ENCODE measurements around the gene GATA6.

DNA sequence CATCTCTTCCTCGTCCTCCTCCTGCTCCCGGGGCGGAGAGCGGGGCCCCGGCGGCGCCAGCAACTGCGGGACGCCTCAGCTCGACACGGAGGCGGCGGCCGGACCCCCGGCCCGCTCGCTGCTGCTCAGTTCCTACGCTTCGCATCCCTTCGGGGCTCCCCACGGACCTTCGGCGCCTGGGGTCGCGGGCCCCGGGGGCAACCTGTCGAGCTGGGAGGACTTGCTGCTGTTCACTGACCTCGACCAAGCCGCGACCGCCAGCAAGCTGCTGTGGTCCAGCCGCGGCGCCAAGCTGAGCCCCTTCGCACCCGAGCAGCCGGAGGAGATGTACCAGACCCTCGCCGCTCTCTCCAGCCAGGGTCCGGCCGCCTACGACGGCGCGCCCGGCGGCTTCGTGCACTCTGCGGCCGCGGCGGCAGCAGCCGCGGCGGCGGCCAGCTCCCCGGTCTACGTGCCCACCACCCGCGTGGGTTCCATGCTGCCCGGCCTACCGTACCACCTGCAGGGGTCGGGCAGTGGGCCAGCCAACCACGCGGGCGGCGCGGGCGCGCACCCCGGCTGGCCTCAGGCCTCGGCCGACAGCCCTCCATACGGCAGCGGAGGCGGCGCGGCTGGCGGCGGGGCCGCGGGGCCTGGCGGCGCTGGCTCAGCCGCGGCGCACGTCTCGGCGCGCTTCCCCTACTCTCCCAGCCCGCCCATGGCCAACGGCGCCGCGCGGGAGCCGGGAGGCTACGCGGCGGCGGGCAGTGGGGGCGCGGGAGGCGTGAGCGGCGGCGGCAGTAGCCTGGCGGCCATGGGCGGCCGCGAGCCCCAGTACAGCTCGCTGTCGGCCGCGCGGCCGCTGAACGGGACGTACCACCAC is 2.1 kb downstream of the GATA6 start:
- TF ChIP-seq, protein P1, sequence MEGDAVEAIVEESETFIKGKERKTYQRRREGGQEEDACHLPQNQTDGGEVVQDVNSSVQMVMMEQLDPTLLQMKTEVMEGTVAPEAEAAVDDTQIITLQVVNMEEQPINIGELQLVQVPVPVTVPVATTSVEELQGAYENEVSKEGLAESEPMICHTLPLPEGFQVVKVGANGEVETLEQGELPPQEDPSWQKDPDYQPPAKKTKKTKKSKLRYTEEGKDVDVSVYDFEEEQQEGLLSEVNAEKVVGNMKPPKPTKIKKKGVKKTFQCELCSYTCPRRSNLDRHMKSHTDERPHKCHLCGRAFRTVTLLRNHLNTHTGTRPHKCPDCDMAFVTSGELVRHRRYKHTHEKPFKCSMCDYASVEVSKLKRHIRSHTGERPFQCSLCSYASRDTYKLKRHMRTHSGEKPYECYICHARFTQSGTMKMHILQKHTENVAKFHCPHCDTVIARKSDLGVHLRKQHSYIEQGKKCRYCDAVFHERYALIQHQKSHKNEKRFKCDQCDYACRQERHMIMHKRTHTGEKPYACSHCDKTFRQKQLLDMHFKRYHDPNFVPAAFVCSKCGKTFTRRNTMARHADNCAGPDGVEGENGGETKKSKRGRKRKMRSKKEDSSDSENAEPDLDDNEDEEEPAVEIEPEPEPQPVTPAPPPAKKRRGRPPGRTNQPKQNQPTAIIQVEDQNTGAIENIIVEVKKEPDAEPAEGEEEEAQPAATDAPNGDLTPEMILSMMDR (tag by site-specific recombination; IDR thresholded peaks at IDR 0.05), result no peak
- TF ChIP-seq YY2 (tag by site-specific recombination; IDR thresholded peaks at IDR 0.05) (no peak), SETDB1 (IDR thresholded peaks at IDR 0.05; ENCODE audit: insufficient read length, low read length) (no peak), YY1 (tag by site-specific recombination; IDR thresholded peaks at IDR 0.05) (no peak), ZBTB7A (tag by site-specific recombination; IDR thresholded peaks at IDR 0.05; ENCODE audit: low read depth) (no peak), HOXA7 (CRISPR knock-in tag; IDR thresholded peaks at IDR 0.05; ENCODE audit: borderline replicate concordance) (no peak)

Data from HEK293 (cell line).